Mesenchymal stem cell (in vitro differentiated cells and primary cell): ENCODE data around the gene C16orf95. TPM values are rescaled to one million over a fixed set of nuclear protein-coding genes. Genes with fewer than 3 reads are reported as not detected.

Experiments used
- DNase-seq: peaks from one replicate; pipeline ENCODE4 v3.0.0-alpha.2; 2013
- H2AFZ ChIP-seq: one replicate; pipeline ENCODE4 v1.6.1; 2013; ENCODE audit warnings: low read depth, mild to moderate bottlenecking, control low read depth, inconsistent platforms, low read length, moderate library complexity
- H2AK5ac ChIP-seq: 2 replicates; pipeline ENCODE4 v1.6.1; 2013; ENCODE audit warnings: low read length, moderate library complexity, mild to moderate bottlenecking, inconsistent platforms; ENCODE audit not compliant: severe bottlenecking
- H2BK120ac ChIP-seq: one replicate; pipeline ENCODE4 v1.6.1; 2013; ENCODE audit warnings: low read depth, mild to moderate bottlenecking, inconsistent platforms, low read length, moderate library complexity
- H2BK12ac ChIP-seq, 2 experiments: one replicate each; pipeline ENCODE4 v1.6.1; 2013; ENCODE audit warnings: inconsistent platforms in 2 of 2, low read length in 2 of 2, mild to moderate bottlenecking in 2 of 2, moderate library complexity in 2 of 2, control low read depth in 1 of 2
- H2BK15ac ChIP-seq: one replicate; pipeline ENCODE4 v1.6.1; 2013; ENCODE audit warnings: mild to moderate bottlenecking, low read depth, inconsistent platforms; ENCODE audit not compliant: poor library complexity, severe bottlenecking
- H2BK5ac ChIP-seq: 2 replicates; pipeline ENCODE4 v1.6.1; 2013; ENCODE audit warnings: low read depth, mild to moderate bottlenecking, low read length, control low read depth, inconsistent platforms; ENCODE audit not compliant: poor library complexity, severe bottlenecking
- H3K14ac ChIP-seq, 2 experiments: one replicate each; pipeline ENCODE4 v1.6.1; 2013; ENCODE audit warnings: inconsistent platforms in 2 of 2, low read length in 2 of 2, control low read depth in 1 of 2, mild to moderate bottlenecking in 1 of 2, moderate library complexity in 1 of 2
- H3K18ac ChIP-seq, 2 experiments: one replicate each; pipeline ENCODE4 v1.6.1; 2013; ENCODE audit warnings: inconsistent platforms in 2 of 2, low read length in 2 of 2, control low read depth in 1 of 2, low read depth in 1 of 2, mild to moderate bottlenecking in 1 of 2
- H3K23ac ChIP-seq, 2 experiments: one replicate each; pipeline ENCODE4 v1.6.1; 2013; ENCODE audit warnings: inconsistent platforms in 2 of 2, low read length in 2 of 2, mild to moderate bottlenecking in 2 of 2, moderate library complexity in 2 of 2, control low read depth in 1 of 2
- H3K27ac ChIP-seq: 2 replicates; pipeline ENCODE4 v1.5.1; 2013; ENCODE audit warnings: mild to moderate bottlenecking, moderate library complexity, low read length, control low read depth, inconsistent platforms; ENCODE audit not compliant: poor library complexity, severe bottlenecking
- H3K27me3 ChIP-seq, 2 experiments: 2 replicates each; pipeline versions ENCODE4 v1.6.1 to v1.7.0; 2013; ENCODE audit warnings: low read length in 2 of 2, mild to moderate bottlenecking in 2 of 2, moderate library complexity in 2 of 2, control low read depth in 1 of 2, inconsistent platforms in 1 of 2; ENCODE audit not compliant: control insufficient read depth in 1 of 2, insufficient read depth in 1 of 2
- H3K36me3 ChIP-seq, 2 experiments: 2 replicates each; pipeline versions ENCODE4 v1.6.1 to v1.7.0; 2013; ENCODE audit warnings: low read length in 2 of 2, control low read depth in 1 of 2, inconsistent platforms in 1 of 2, low read depth in 1 of 2, mild to moderate bottlenecking in 1 of 2; ENCODE audit not compliant: insufficient read depth in 2 of 2, control insufficient read depth in 1 of 2
- H3K4ac ChIP-seq, 2 experiments: one replicate each; pipeline ENCODE4 v1.6.1; 2013; ENCODE audit warnings: inconsistent platforms in 2 of 2, low read length in 2 of 2, mild to moderate bottlenecking in 2 of 2, moderate library complexity in 2 of 2, control low read depth in 1 of 2, low read depth in 1 of 2
- H3K4me1 ChIP-seq: 2 replicates; pipeline ENCODE4 v1.6.1; 2013; ENCODE audit warnings: low read depth, low read length, control low read depth; ENCODE audit not compliant: control insufficient read depth, insufficient read depth
- H3K4me2 ChIP-seq: 2 replicates; pipeline ENCODE4 v1.6.1; 2013; ENCODE audit warnings: low read length, mild to moderate bottlenecking, inconsistent platforms; ENCODE audit not compliant: poor library complexity, severe bottlenecking
- H3K4me3 ChIP-seq, 2 experiments: 2 replicates each; pipeline versions ENCODE4 v1.5.1 to v1.7.0; 2013; ENCODE audit warnings: low read length in 2 of 2, mild to moderate bottlenecking in 2 of 2, control low read depth in 1 of 2, low read depth in 1 of 2; ENCODE audit not compliant: insufficient read depth in 1 of 2
- H3K79me1 ChIP-seq: replicated peaks from 2 replicates; pipeline ENCODE4 v1.6.1; 2013; ENCODE audit warnings: mild to moderate bottlenecking, control low read depth, low read length, inconsistent platforms; ENCODE audit not compliant: poor library complexity, severe bottlenecking
- H3K9ac ChIP-seq: 2 replicates; pipeline ENCODE4 v1.7.0; 2013; ENCODE audit warnings: mild to moderate bottlenecking, low read length, moderate library complexity
- H3K9me3 ChIP-seq: 2 replicates; pipeline ENCODE4 v1.7.0; 2013; ENCODE audit warnings: mild to moderate bottlenecking, low read length; ENCODE audit not compliant: control insufficient read depth
- H4K8ac ChIP-seq: one replicate; pipeline ENCODE4 v1.6.1; 2013; ENCODE audit warnings: inconsistent platforms, mild to moderate bottlenecking, low read length, moderate library complexity
- H4K91ac ChIP-seq: one replicate; pipeline ENCODE4 v1.6.1; 2013; ENCODE audit warnings: mild to moderate bottlenecking, low read length, inconsistent platforms
- WGBS: methylation state at CpG from one replicate; pipeline ENCODE4 v1.1.7; 2013; ENCODE audit warnings: mixed read lengths; 5-methylcytosine and 5-hydroxymethylcytosine counted together
- small RNA-seq: library from polyadenylated mRNA; stranded (forward); fragments of <200 nt; extraction: miRNeasy Mini kit (QIAGEN cat#:217004); gene quantifications from one replicate; pipeline ENCODE3, GENCODE V24; 2013; ENCODE audit warnings: low read depth

The C16orf95 gene

GRCh38 chr16:87253536-87253935 is 63.7 kb downstream of the C16orf95 start:
- WGBS, result 79% methylated on average over 6 of the region's 7 CpGs
- peaks cover 7 to 16% of the 10 kb centered on the region in 2 experiments for H3K27me3 ChIP-seq

More at GRCh38 chr16:87253536-87253935, 63.7 kb downstream of the C16orf95 start:
- no peaks in the 10 kb centered on the region for H3K9me3 ChIP-seq
- H3K79me1 ChIP-seq, result no peaks in the 10 kb centered on the region
- H2BK15ac ChIP-seq, result no peak overlapping the region
- no peak overlapping the region for H3K4me3 ChIP-seq
- H3K14ac ChIP-seq, result no peak overlapping the region
- H4K91ac ChIP-seq, result no peak overlapping the region
- no peaks in the 10 kb centered on the region for H3K36me3 ChIP-seq
- no peak overlapping the region for H3K9ac ChIP-seq
- no peak overlapping the region for H3K4me2 ChIP-seq
- no peak overlapping the region for H2BK120ac ChIP-seq
- no peak overlapping the region for H4K8ac ChIP-seq
- H3K23ac ChIP-seq, result no peak overlapping the region
- no peak overlapping the region for H2BK12ac ChIP-seq
- no peak for DNase-seq
- H3K4ac ChIP-seq, result no peak overlapping the region
- H2AFZ ChIP-seq, result no peak overlapping the region
- H2BK5ac ChIP-seq, result no peak overlapping the region
- H3K27ac ChIP-seq, result no peak overlapping the region
- no peaks in the 10 kb centered on the region for H3K4me1 ChIP-seq
- H3K18ac ChIP-seq, result no peak overlapping the region
- H2AK5ac ChIP-seq, result no peak overlapping the region

Small RNAs within 50 kb of the gene (small RNA-seq; reads per million reads assigned to genes)
- gene AC010531.2, result not detected
